Mucosa of descending colon (tissue), 3 donors: ENCODE data around the gene TEAD1. TPM values are rescaled to one million over a fixed set of nuclear protein-coding genes. Genes with fewer than 3 reads are reported as not detected.
A peak's percentile ranks its signal among the peaks of the same experiment; 100 is the strongest.

Experiments used
- ATAC-seq: fragments of 200-7000 bp; cut with Tn5 transposase; one replicate; pipeline ENCODE4 v1.9.1; 2020; ENCODE audit warnings: mild to moderate bottlenecking, moderate library complexity
- DNase-seq, 3 donors: peaks; one replicate each; pipeline ENCODE4 v3.0.0-alpha.2; 2020
- H3K36me3 ChIP-seq: fragments of 200-600 bp; one replicate; pipeline ENCODE4 v1.8.0; 2021; ENCODE audit warnings: low read depth, mild to moderate bottlenecking
- H3K4me1 ChIP-seq: fragments of 200-600 bp; one replicate; pipeline ENCODE4 v1.8.0; 2021; ENCODE audit warnings: low read depth, mild to moderate bottlenecking
- H3K4me3 ChIP-seq: fragments of 200-600 bp; one replicate; pipeline ENCODE4 v1.8.0; 2021; ENCODE audit warnings: mild to moderate bottlenecking
- H3K9me3 ChIP-seq: fragments of 200-600 bp; one replicate; pipeline ENCODE4 v1.8.0; 2021; ENCODE audit warnings: mild to moderate bottlenecking
- CTCF ChIP-seq: fragments of 200-600 bp; IDR thresholded peaks from one replicate; pipeline ENCODE4 v1.8.0; 2022; ENCODE audit warnings: antibody characterized with exemption, mild to moderate bottlenecking
- intact Hi-C, 2 donors: fragments of 100-400 bp; cut with DNase I in 1 of 2; cut with micrococcal nuclease in 1 of 2; formaldehyde crosslinking; loops; one replicate each; pipeline versions ENCODE4 v1.11.0 to v1.11.1; 2022; cut with DNase I, micrococcal nuclease
- total RNA-seq, 3 donors: library from RNA; stranded (reverse); fragmentation: NEBNext Ultra II Directional in 2 of 3; extraction: Animal tissue kit (Norgen Biotek cat#: 25700) in 2 of 3; gene quantifications; one replicate each; pipeline versions ENCODE4 v1.2.1 to v1.2.4, GENCODE V29; 2021 to 2023
- donor health status: DM: no; HTN: no; CAD: no; lungs with moderate emphysema.
- donor health status: DM: no; HTN: no; CAD: no.
- donor health status: DM: no; HTN: yes; CAD: no.

TEAD1 gene
- total RNA-seq, 3 donors from 2014 or later = 33.2 to 196 (median 41.1) TPM

DNA sequence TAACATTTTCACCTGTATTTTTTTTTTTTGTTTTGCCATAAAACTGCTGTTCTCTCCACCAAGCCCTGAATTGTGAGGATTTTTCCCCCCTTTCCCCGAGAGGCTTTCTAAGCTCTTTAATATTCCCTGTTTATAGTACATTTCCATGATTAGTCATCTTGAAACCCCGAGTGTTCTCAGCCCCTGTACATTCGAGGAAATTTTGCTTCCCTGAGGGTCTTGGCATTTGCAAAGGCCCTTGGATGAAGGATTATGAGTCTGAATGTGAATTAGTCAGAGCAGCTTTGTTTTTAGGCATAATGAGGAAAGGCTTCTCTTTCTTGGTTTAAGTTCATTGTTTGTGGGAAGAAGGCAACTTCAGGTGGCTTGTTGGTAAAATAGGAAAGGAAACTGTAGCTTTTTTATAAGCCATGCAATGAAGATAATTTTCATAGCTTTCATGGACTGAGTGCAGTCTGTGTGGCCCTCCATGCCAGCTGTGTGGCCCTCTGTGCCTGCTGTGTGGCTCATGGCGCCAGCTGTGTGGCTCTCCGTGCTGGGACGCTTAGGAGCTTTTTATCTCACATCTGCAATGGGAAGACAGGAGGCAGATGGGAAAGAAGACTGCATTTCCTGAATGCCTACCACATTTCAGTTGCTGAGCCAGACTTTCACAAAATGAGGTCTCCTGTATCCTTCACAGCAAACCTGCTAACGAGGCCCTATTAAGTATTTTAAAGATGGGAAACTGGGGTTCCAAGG lies 129.0 kb downstream of the TEAD1 start:
- Histone ChIP-seq H3K4me3 (no peak overlapping the region), H3K4me1 (peaks cover 35% of the 10 kb centered on the region), H3K36me3 (no peaks in the 10 kb centered on the region), H3K9me3 (no peaks in the 10 kb centered on the region)
- no peak for DNase-seq
- ATAC-seq = no peak
- TF ChIP-seq CTCF = no peak
- intact Hi-C loops = loop anchor here in 1 of 2 donors (10.0 kb wide), 1 partner anchor 128 kb away; the partner anchor contains the start of gene TEAD1

- H3K4me1 ChIP-seq = peaks cover 21% of the 10 kb centered on the region
- DNase-seq (peak in 1 of 3 donors; percentile 35), ATAC-seq (peak; percentile 80)
- intact Hi-C loops = loop anchor here in 1 of 2 donors (10.0 kb wide), 1 partner anchor 131 kb away; the partner anchor contains the start of gene TEAD1
- H3K4me3 ChIP-seq = no peak overlapping the region
- no peak for TF ChIP-seq CTCF
- no peaks in the 10 kb centered on the region for H3K36me3 ChIP-seq
- no peaks in the 10 kb centered on the region for H3K9me3 ChIP-seq
Measured at GRCh38 chr11:12806113-12806512, 131.9 kb downstream of the TEAD1 start.

DNA sequence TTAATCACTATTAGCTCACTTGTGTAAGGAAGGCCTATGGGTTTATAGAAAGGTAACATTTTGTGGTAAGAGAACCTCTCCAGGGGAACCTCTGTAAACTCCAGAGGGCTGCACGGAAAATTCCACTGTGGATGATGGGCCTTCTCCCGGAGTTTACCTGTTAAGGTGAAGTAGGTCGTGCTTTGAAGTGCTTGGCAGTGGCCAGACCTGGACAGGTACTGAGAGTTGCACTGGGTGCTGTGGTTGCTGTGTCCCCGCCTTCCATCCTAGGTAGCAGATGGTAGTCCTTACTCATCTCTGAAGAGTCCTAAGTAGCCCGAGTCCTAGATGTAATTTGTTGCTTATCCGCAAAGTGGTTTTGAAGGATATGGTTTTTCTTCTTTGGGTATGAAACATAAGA lies 133.4 kb downstream of the TEAD1 start:
- H3K4me1 ChIP-seq = peaks cover 12% of the 10 kb centered on the region
- H3K9me3 ChIP-seq = no peaks in the 10 kb centered on the region
- no peak overlapping the region for H3K4me3 ChIP-seq
- no peak for DNase-seq
- no peaks in the 10 kb centered on the region for H3K36me3 ChIP-seq
- intact Hi-C loops = loop anchor here in 1 of 2 donors (10.0 kb wide), 1 partner anchor 133 kb away; the partner anchor contains the start of gene TEAD1
- TF ChIP-seq CTCF = no peak
- ATAC-seq = no peak

- ATAC-seq (no peak), DNase-seq (no peak)
- H3K36me3 ChIP-seq = no peaks in the 10 kb centered on the region
- H3K4me3 ChIP-seq = no peak overlapping the region
- intact Hi-C loops = loop anchor here in 1 of 2 donors (10.0 kb wide), 1 partner anchor 134 kb away; the partner anchor contains the start of gene TEAD1
- no peak for TF ChIP-seq CTCF
- H3K4me1 ChIP-seq = peaks cover 3% of the 10 kb centered on the region
- H3K9me3 ChIP-seq = no peaks in the 10 kb centered on the region
Measured at GRCh38 chr11:12808519-12808918, 134.3 kb downstream of the TEAD1 start.

DNA sequence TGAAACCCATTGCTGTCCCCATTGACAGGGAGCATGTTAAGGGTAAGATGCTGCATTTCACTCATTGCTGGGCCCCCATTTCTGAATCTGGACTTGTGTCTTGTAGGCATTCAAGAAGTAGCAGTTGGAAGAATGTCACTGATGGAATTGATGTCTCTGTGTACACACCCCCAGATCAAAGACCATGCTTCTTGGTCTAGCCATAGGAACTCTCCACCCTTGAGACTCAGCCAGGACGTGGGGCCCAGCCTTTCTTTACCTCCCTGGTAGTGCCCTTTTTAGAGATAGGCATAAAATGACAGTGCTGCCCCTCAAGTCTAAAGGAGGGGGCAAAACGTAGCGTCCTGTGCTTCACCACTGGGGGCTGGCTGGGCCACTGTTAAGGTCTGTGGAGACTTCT lies 135.1 kb downstream of the TEAD1 start:
- DNase-seq = no peak
- Histone ChIP-seq H3K4me1 (no peaks in the 10 kb centered on the region), H3K9me3 (no peaks in the 10 kb centered on the region), H3K36me3 (no peaks in the 10 kb centered on the region), H3K4me3 (no peak overlapping the region)
- TF ChIP-seq CTCF = no peak
- intact Hi-C loops = loop anchor here in 1 of 2 donors (10.0 kb wide), 1 partner anchor 135 kb away; the partner anchor contains the start of gene TEAD1
- ATAC-seq = no peak
